ENCODE data around the gene TBC1D2B.
"Not testable (repeated sequence)": the region's sequence is repeated elsewhere in the genome, so short reads cannot be mapped to it uniquely, and the experiment has no call there.

Gene TBC1D2B

DNA sequence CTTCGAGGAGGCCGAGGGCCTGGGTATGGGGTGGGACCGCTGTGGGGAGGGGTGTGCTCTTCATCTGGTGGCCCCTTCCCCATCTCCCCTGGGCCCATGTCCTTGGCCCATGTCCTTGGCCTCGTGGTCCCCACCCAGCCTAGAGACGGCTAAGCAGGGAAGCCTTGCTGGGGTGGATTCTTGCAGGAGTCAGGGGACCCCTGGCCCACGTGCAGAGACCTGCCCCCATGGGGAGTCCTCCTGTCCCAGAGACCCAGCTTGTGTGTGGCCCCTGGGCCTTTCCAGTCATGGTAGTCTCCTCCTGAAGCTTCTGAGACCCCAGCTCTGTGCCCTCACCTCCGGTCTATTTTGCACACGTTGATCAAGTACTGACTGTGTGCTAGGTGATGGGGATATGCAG lies 97.4 kb downstream of the TBC1D2B start:
- Histone ChIP-seq H2BK120ac (ENCODE audit: insufficient read depth, low read length, poor library complexity) (no peak overlapping the region), H3K4me2 (ENCODE audit: low read length) (no peak overlapping the region), H3K9ac (ENCODE audit: low read length) (no peak overlapping the region), H2AK5ac (ENCODE audit: low read length) (no peak overlapping the region), H3K18ac (ENCODE audit: low read length) (no peak overlapping the region), H3K79me2 (ENCODE audit: control insufficient read depth, insufficient read depth, low read length, poor library complexity) (no peaks in the 10 kb centered on the region), H3K79me1 (ENCODE audit: low read length) (peaks cover 8% of the 10 kb centered on the region), H3K27me3 (ENCODE audit: insufficient read depth, low read length) (no peaks in the 10 kb centered on the region), H3K4ac (ENCODE audit: low read depth, low read length) (no peak overlapping the region), H3K27ac (ENCODE audit: low read depth, low read length) (no peak overlapping the region), H4K8ac (ENCODE audit: low read depth, low read length) (no peak overlapping the region), H3K4me1 (ENCODE audit: control insufficient read depth in 1 of 2, insufficient read depth in 2 of 2, low read length in 2 of 2) (peaks cover 7 to 12% of the 10 kb centered on the region in 2 experiments), H2BK12ac (ENCODE audit: low read length) (no peak overlapping the region), H2AFZ (ENCODE audit: insufficient read depth, low read length, poor library complexity) (no peak overlapping the region), H3K14ac (ENCODE audit: low read length) (no peak overlapping the region), H3K23ac (ENCODE audit: low read length) (no peak overlapping the region), H3K36me3 (ENCODE audit: control insufficient read depth in 1 of 2, insufficient read depth in 2 of 2, low read length in 2 of 2) (no peaks in the 10 kb centered on the region), H3K4me3 (ENCODE audit: low read depth, low read length) (no peak overlapping the region), H3K9me3 (ENCODE audit: insufficient read depth, low read depth, low read length) (no peaks in the 10 kb centered on the region), H4K91ac (ENCODE audit: low read depth, low read length) (no peak overlapping the region), H2BK5ac (ENCODE audit: low read depth, low read length, poor library complexity) (no peak overlapping the region), H4K12ac (ENCODE audit: low read depth, low read length) (no peak overlapping the region)
- DNase-seq = no peak
- no CpG with 5 or more reads among the region's 8 CpGs for WGBS (ENCODE audit: extremely low coverage, insufficient coverage, insufficient read length)

DNA sequence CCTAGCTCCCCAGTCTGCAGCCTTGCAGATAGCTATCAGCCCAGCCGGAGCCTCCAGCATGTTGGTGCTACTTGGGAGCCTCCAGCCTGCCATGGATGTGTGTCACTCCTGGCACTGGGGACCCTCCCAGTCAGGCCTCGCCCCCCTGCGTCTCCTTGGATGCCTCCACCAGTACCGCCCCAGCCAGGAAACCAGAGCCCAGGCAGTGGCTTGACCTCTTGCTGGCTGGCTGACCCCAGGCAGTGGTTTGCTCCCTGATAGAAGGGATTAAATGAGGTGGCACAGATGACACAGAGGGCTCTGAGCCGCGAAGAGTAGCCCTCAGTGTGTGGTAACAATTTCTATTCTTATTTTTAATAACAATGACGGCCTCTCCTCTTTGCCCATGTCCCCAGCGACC lies 98.4 kb downstream of the TBC1D2B start:
- no CpG with 5 or more reads among the region's 8 CpGs for WGBS (ENCODE audit: extremely low coverage, insufficient coverage, insufficient read length)
- not testable (repeated sequence) for H3K27ac ChIP-seq (ENCODE audit: low read depth, low read length); H3K4me2 ChIP-seq (ENCODE audit: low read length); H4K8ac ChIP-seq (ENCODE audit: low read depth, low read length); H3K4ac ChIP-seq (ENCODE audit: low read depth, low read length); H3K36me3 ChIP-seq (ENCODE audit: control insufficient read depth in 1 of 2, insufficient read depth in 2 of 2, low read length in 2 of 2); H3K18ac ChIP-seq (ENCODE audit: low read length); H3K27me3 ChIP-seq (ENCODE audit: insufficient read depth, low read length); H3K14ac ChIP-seq (ENCODE audit: low read length); H2BK120ac ChIP-seq (ENCODE audit: insufficient read depth, low read length, poor library complexity); H2AFZ ChIP-seq (ENCODE audit: insufficient read depth, low read length, poor library complexity); H3K9ac ChIP-seq (ENCODE audit: low read length); H4K91ac ChIP-seq (ENCODE audit: low read depth, low read length); H4K12ac ChIP-seq (ENCODE audit: low read depth, low read length); H2BK5ac ChIP-seq (ENCODE audit: low read depth, low read length, poor library complexity); H3K79me2 ChIP-seq (ENCODE audit: control insufficient read depth, insufficient read depth, low read length, poor library complexity); H3K23ac ChIP-seq (ENCODE audit: low read length); H2BK12ac ChIP-seq (ENCODE audit: low read length); H3K9me3 ChIP-seq (ENCODE audit: insufficient read depth, low read depth, low read length); H2AK5ac ChIP-seq (ENCODE audit: low read length); DNase-seq; H3K4me3 ChIP-seq (ENCODE audit: low read depth, low read length)
- H3K4me1 ChIP-seq (ENCODE audit: control insufficient read depth in 1 of 2, insufficient read depth in 2 of 2, low read length in 2 of 2) = peaks cover 15 to 20% of the 10 kb centered on the region in 2 experiments
- H3K79me1 ChIP-seq (ENCODE audit: low read length) = peaks cover 12% of the 10 kb centered on the region

DNA sequence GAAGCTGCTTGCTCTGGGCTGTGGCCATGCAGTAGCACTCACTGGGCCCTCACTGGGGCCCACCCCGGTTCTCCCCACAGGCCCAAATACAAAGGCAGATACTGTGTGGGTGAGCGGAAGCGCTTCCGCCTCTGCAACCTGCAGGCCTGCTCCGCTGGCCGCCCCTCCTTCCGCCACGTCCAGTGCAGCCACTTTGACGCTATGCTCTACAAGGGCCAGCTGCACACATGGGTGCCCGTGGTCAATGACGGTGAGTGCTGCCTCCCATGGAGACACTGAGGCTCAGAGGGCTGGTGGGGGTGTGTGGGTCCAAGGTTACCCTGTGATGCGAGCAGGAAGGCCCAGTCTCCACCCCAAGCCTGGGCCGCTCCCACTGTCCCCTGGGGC lies 98.8 kb downstream of the TBC1D2B start:
- H3K9me3 ChIP-seq (ENCODE audit: insufficient read depth, low read depth, low read length); H3K23ac ChIP-seq (ENCODE audit: low read length); H3K36me3 ChIP-seq (ENCODE audit: control insufficient read depth in 1 of 2, insufficient read depth in 2 of 2, low read length in 2 of 2); H3K14ac ChIP-seq (ENCODE audit: low read length); H3K9ac ChIP-seq (ENCODE audit: low read length); H3K4me2 ChIP-seq (ENCODE audit: low read length); H3K27ac ChIP-seq (ENCODE audit: low read depth, low read length); H2AK5ac ChIP-seq (ENCODE audit: low read length); H4K12ac ChIP-seq (ENCODE audit: low read depth, low read length); H3K4me3 ChIP-seq (ENCODE audit: low read depth, low read length); DNase-seq; H2BK120ac ChIP-seq (ENCODE audit: insufficient read depth, low read length, poor library complexity); H3K18ac ChIP-seq (ENCODE audit: low read length); H2BK12ac ChIP-seq (ENCODE audit: low read length); H3K79me2 ChIP-seq (ENCODE audit: control insufficient read depth, insufficient read depth, low read length, poor library complexity); H2BK5ac ChIP-seq (ENCODE audit: low read depth, low read length, poor library complexity); H3K4ac ChIP-seq (ENCODE audit: low read depth, low read length); H4K91ac ChIP-seq (ENCODE audit: low read depth, low read length); H4K8ac ChIP-seq (ENCODE audit: low read depth, low read length); H3K27me3 ChIP-seq (ENCODE audit: insufficient read depth, low read length); H2AFZ ChIP-seq (ENCODE audit: insufficient read depth, low read length, poor library complexity): not testable (repeated sequence)
- no CpG with 5 or more reads among the region's 13 CpGs for WGBS (ENCODE audit: extremely low coverage, insufficient coverage, insufficient read length)
- peaks cover 19 to 24% of the 10 kb centered on the region in 2 experiments for H3K4me1 ChIP-seq (ENCODE audit: control insufficient read depth in 1 of 2, insufficient read depth in 2 of 2, low read length in 2 of 2)
- H3K79me1 ChIP-seq (ENCODE audit: low read length) = peaks cover 12% of the 10 kb centered on the region

DNA sequence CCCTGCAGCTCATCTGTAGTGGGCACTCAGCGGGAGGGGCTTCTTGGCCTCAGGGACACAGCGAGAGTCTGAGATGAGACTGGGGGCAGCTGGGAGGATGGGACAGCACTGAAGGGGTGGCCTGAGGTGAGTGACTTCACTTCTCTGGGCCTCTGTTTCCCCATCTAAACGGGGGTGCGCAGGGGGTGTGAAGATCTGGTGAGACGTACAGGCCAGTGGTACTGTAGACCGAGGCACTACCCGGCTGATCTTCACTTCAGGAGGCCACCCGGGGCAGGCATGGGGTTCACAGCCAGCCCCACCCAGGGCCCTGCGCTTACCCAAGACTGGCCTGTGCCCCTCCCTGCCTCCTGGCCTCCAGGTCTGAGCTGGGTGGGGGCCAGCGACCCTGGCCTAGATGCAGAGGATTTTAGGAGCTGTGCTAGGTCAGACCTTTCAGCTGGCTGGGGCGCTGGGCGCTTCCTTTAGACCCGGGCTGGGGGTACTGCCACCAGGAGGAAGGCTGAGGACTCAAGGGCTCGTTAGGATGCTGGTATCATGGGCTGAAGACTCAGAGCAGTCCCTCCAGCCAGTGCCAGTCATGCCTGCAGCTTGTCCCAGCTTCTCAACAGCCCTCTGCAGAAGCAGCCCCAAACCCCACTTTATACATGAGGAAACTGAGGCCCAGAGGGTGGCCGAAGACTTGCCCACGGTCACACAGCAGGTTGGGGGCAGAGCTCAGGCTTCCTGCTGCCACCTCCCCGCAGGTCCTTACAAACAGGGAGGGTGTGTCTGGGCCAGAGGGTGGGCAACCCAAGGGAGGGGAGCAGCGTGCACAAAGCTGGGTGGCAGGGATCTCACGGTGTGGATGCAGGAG lies 99.4 kb downstream of the TBC1D2B start:
- H2BK5ac ChIP-seq (ENCODE audit: low read depth, low read length, poor library complexity); H3K9me3 ChIP-seq (ENCODE audit: insufficient read depth, low read depth, low read length); H3K4ac ChIP-seq (ENCODE audit: low read depth, low read length); H2AK5ac ChIP-seq (ENCODE audit: low read length); H3K18ac ChIP-seq (ENCODE audit: low read length); H4K8ac ChIP-seq (ENCODE audit: low read depth, low read length); H3K23ac ChIP-seq (ENCODE audit: low read length); H3K14ac ChIP-seq (ENCODE audit: low read length); H2AFZ ChIP-seq (ENCODE audit: insufficient read depth, low read length, poor library complexity); H3K36me3 ChIP-seq (ENCODE audit: control insufficient read depth in 1 of 2, insufficient read depth in 2 of 2, low read length in 2 of 2); H3K27me3 ChIP-seq (ENCODE audit: insufficient read depth, low read length); H3K27ac ChIP-seq (ENCODE audit: low read depth, low read length); H3K9ac ChIP-seq (ENCODE audit: low read length); H4K91ac ChIP-seq (ENCODE audit: low read depth, low read length); H2BK12ac ChIP-seq (ENCODE audit: low read length); H3K4me3 ChIP-seq (ENCODE audit: low read depth, low read length); H2BK120ac ChIP-seq (ENCODE audit: insufficient read depth, low read length, poor library complexity); DNase-seq; H3K4me2 ChIP-seq (ENCODE audit: low read length); H3K79me2 ChIP-seq (ENCODE audit: control insufficient read depth, insufficient read depth, low read length, poor library complexity); H4K12ac ChIP-seq (ENCODE audit: low read depth, low read length): not testable (repeated sequence)
- WGBS (ENCODE audit: extremely low coverage, insufficient coverage, insufficient read length) = no CpG with 5 or more reads among the region's 19 CpGs
- H3K4me1 ChIP-seq (ENCODE audit: control insufficient read depth in 1 of 2, insufficient read depth in 2 of 2, low read length in 2 of 2) = peaks cover 20 to 25% of the 10 kb centered on the region in 2 experiments
- peaks cover 12% of the 10 kb centered on the region for H3K79me1 ChIP-seq (ENCODE audit: low read length)

All from trophoblast cell (in vitro differentiated cells and primary cell).